Muscle of arm (tissue), 14 donors: ENCODE measurements around the gene NPTX1. TPM values are rescaled to one million over a fixed set of nuclear protein-coding genes. Genes with fewer than 3 reads are reported as not detected.
"Not testable (repeated sequence)": the region's sequence is repeated elsewhere in the genome, so short reads cannot be mapped to it uniquely, and the experiment has no call there.

Source experiments
- DNase-seq: peaks from one replicate; pipeline ENCODE4 v3.0.0-alpha.2; 2013
- long read RNA-seq, 11 donors: transcript quantifications; one replicate each; lab custom pipeline, GENCODE V29; 2026
- polyA plus RNA-seq, 12 donors: library from polyadenylated mRNA; unstranded; fragments of 120-200 nt; gene quantifications; one replicate each; pipeline ENCODE4 v1.2.1, GENCODE V29; 2013; ENCODE audit not compliant: insufficient read length in 12 of 12

Gene NPTX1, protein sequence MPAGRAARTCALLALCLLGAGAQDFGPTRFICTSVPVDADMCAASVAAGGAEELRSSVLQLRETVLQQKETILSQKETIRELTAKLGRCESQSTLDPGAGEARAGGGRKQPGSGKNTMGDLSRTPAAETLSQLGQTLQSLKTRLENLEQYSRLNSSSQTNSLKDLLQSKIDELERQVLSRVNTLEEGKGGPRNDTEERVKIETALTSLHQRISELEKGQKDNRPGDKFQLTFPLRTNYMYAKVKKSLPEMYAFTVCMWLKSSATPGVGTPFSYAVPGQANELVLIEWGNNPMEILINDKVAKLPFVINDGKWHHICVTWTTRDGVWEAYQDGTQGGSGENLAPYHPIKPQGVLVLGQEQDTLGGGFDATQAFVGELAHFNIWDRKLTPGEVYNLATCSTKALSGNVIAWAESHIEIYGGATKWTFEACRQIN
- polyA plus RNA-seq = under 1 TPM in 10 of 12 donors, not detected in 2; 0.13 to 0.83 (median 0.22) TPM
- long read RNA-seq, donor 1 = 0 reads
- long read RNA-seq, donor 2 = 0 reads
- long read RNA-seq, donor 3 = 0 reads
- long read RNA-seq, donor 4 = 0 reads
- long read RNA-seq, donor 5 = 0 reads
- long read RNA-seq, donor 6 = 0 reads
- long read RNA-seq, donor 7 = 0 reads
- long read RNA-seq, donor 8 = 0 reads
- long read RNA-seq, donor 9 = 0 reads
- long read RNA-seq, donor 10 = 0 reads
- long read RNA-seq, donor 11 = 0 reads

DNA sequence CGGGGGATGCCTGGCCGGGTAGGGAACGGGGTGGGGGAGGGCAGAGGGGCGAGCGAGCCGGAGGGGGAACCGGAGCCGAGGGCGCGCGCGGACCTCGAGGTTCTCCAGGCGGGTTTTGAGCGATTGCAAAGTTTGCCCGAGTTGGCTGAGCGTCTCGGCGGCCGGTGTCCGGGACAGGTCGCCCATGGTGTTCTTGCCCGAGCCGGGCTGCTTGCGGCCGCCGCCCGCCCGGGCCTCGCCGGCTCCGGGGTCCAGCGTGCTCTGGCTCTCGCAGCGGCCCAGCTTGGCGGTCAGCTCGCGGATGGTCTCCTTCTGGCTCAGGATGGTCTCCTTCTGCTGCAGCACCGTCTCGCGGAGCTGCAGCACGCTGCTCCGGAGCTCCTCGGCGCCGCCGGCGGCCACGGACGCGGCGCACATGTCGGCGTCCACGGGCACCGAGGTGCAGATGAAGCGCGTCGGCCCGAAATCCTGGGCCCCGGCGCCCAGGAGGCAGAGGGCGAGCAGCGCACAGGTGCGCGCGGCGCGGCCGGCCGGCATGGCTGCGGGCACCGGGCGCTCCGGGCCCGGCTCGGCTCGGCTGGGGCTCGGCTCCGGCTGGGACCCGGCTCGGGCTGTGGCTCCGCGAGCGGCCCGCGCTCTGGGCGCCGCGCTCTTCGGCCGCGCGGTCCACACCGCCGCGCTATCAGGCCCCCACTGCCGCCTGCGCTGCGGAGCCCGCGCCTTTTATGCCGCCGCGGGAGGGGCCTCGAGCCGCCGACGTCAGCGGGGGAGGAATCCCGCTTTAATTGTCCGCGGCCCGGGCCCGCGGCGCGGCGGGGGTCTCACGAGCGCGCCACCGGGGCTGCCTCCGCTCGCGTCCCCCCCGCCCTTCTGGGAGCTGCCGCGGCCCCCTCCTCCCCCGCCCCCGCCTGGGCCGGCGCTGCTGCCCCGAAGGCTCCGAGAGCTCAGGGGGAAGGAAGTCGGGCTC, at the start of gene NPTX1:
TSS of gene NPTX1 (minus strand) at position 698 of the 967 bp plus-strand sequence. CDS start at position 537, 161 bp downstream.
- DNase-seq = no peak

DNA sequence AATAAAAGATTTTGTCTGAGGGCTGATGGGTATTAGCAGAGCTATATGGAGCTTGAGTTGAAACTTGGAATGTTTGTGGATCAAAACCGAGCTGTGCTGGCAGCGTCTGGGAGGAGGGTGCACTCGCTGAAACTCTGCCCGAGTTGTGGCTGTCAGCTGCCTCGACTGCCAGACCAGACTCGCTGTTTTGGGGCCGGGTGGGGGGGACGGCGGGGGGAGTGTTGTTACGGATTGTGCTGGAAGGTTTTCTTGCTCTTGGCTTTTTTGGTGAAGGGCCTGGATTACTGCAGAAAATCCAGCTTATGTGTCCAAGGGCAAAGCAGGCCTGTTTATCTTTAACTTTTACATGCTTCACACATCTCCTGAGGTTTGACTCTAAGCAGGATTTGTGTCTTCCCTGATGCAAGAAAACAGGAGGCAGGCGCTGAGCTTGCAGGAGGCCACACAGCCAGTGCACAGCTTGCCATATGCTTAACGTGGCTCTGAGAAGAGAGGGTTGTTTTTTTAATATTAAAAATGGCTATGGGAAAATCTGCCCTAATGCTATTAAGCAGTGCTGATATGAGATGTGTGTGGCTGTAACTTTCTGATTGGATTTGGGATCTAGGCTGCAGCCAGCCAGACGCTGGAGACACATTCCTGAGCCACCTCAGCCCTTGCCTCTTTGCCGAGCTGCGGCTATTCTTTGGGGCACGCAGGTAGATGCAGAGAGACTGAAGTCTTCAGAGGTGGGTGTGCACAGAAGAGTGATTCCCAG, 47.7 kb upstream of the NPTX1 start:
- DNase-seq = no peak

DNA sequence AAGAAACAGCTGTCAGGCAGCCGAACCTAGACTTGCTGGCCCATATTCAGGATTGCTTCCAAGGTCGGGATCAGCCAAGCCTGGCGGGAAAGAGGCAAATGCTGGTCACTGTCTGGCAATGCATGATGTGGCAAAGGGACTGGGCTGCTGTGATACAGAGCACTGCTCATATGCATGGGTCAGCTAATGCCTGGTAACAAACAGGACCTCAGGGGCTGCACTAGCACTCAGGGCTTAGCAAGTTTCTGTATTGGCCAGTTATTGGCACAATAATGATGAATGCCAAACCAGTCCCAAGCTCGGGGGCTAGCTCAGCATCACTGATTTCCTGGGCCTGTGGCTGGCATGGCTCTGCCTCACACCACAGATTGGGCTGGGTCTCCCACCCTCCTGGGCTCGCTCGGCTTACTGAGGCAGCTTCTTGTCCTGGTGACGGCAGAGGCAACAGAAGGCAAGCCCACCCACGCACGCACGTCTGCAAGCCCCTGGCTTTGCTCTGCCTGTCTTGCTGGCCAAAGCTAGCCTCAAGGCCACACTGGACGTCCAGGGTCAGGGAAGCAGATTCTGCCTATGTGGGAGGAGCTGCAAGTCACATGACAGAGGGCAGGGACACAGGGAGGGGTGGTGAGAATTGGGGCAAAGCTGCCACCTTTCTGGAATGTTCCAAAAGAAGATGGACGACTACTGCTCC, 46.8 kb upstream of the NPTX1 start:
- no peak for DNase-seq

DNA sequence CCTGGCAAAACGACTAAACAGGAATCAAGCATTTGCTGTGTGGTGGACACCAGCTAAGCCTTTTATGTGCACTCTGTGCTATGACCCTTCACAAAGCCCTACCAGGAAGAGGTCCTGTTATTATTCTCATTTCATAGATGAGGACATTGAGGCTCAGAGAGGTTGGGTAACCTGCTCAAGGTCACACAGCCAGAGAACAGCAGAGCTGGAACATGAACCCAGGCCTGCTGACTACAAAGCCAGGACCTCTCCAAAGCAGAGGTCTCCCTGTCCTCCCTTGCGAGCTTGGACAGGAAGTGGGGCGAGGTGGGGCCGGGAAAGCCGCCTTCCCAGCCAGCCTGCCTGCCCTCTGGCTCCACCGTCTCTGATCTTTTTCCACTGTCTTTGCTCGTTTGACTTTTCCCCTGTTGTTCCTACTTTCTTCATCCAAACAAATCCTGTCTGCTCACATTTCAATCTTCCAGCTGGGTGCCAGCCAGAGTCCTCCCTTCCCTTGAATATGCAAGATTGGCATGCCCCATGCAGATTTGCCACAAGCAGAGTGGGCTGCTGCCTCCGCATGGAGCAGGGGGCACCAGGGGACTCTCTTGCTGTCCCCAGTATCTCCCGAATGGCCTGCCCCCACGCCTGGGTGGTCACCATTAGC, 44.5 kb upstream of the NPTX1 start:
- DNase-seq = no peak

DNA sequence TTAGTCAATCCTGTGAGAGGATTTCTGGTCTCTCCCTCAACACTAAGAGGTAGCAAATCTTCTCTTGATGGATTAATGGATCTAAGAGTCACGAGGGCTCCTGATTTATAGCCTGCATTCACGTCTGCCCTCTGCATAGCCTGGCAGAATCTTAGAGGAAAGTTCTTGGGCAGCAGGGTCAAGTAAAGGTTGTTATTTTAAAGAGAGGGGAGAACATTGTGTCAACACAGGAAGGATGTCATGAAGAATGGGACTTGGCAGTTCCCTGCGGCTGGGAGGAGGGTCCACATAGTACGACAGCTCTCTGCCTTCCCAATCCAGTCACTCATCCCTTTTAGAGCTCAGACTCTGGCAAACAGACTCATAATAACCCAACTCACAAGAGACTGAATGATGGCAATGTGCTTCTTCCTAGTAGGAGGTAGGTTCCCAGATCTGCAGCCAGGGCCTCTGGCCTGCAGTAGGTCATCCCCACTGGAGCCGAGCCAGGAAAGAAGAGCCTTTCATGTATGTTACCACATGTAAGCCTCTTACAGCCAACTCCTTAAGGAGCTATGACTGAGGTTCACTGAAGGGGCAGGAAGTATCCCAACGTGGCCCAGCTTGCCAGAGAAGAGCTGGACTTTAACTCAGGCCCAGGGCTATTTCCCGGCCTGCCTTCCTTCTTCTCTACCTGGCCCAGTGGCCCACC, 42.8 kb upstream of the NPTX1 start:
- DNase-seq = no peak

DNA sequence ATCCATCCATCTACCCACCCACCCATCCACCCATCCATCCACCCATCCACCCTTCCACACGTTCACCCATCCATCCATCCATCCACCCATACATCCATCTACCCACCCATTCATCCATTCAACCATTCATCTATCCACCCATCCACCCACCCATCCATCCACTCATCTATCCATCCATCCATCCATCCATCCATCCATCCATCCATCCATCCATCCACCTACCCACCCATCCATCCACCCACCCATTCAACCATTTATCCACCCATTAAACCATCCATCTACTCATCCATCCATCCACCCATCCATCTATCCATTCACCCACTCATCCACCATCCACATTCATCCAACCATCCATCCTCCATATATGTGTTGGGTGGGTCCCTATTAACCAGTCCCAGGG, 42.0 kb upstream of the NPTX1 start:
- no peak for DNase-seq

DNA sequence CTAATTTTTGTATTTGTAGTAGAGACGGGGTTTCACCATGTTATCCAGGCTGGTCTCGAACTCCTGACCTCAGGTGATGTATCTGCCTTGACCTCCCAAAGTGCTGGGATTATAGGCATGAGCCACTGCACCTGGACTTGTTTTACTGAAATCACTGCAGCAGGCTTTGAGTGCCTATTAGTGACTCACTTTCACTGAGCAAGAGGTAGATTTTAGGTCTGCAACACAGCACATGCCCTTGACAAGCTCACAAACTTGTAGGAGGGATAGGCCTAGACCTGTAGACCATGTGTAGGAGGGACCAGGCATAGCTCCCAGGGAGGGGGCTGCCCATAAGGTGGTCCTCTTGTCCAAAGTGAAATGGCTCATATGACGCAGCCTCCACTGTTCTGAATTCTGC, 41.2 kb upstream of the NPTX1 start:
- DNase-seq = no peak

DNA sequence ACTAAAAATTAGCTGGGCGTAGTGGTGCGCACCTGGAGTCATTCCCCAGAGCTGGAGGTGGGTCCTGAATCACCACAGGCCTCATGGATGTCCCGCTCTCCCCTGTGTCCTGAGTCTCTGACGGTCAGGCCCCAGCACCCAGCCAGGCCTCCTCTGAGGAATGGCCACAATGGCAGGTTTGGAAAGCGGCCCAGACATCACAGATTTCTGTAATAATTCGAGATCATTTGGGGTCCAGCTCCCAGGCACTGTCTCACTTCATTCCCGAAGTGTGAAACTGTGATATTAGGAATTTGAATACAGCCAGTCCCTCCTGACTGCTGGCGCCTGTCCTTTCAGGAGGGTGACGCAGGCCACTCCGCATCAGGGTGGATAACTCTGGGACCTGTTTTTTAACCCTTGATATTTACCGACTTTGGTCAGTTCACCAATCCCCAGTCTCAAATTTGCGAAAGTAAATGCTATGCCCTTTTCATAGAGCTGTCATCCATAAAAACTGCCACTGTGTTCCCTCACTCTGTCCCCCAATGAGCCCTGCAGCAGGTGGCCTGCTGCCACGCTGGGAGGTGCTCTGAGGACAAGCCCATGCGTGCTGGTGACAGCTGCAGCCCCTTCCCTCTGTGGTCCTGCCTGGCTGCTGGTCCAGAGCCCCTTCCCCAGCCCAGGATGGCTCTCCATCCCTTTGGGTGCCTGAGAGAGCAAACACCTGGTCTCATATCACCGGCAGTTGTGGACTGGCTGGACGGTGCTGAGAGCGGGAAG, 39.9 kb upstream of the NPTX1 start:
- DNase-seq = no peak

DNA sequence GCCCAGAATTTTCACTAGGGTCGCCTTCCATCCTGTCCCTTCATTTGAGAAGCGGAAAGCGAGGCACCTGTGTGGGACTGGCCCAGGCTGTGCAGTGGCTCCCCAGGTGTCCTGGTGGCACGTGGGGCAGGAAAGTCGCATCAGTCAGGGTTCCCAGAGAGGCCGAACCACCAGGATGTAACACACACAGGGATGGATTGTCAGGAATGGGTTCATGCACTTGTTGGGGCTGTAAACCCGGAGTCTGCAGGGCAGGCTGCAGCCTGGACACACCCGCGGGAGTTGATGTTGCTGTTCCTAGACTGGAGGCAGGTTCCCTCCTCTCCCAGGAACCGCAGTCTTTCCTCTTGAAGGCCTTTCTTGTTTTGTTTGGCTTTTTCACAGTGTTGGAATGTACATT, 37.5 kb upstream of the NPTX1 start:
- DNase-seq = no peak

DNA sequence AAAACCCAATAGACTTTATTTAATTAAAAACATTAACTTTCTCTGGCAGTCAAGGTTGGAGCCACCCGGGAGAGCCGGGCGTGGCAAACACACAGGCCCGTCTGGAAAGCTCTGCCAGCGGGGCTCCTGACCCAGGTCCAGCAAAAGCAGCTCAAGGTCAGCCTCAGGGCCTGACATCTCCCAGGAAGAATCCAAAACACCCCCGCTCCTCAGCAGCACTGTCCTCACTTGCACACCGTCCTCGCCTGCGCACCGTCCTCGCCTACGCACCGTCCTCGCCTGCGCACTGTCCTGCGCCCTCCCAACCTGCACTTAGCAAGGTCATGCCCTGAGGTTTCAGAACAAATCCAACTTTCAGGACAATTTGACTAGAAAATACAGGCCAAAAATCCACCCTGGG, 36.8 kb upstream of the NPTX1 start:
- no peak for DNase-seq

DNA sequence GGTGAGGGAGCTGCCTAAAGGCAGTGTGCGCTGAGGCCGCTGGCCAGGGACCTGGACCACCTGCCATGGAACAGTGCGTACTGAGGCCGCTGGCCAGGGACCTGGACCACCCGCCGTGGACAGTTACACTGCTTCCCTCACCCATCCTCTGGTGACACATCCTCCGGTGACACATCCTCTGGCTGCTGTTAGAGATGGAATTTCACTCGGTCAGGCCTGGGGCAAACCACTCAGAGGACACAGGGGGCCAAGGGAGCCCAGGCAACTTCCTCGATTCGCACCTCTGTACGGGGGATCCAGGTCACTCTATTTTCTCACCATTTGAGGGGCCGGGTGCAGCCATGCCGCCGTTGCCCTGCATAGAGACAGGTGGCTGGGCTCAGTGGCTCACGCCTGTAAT, 35.8 kb upstream of the NPTX1 start:
- DNase-seq = no peak

DNA sequence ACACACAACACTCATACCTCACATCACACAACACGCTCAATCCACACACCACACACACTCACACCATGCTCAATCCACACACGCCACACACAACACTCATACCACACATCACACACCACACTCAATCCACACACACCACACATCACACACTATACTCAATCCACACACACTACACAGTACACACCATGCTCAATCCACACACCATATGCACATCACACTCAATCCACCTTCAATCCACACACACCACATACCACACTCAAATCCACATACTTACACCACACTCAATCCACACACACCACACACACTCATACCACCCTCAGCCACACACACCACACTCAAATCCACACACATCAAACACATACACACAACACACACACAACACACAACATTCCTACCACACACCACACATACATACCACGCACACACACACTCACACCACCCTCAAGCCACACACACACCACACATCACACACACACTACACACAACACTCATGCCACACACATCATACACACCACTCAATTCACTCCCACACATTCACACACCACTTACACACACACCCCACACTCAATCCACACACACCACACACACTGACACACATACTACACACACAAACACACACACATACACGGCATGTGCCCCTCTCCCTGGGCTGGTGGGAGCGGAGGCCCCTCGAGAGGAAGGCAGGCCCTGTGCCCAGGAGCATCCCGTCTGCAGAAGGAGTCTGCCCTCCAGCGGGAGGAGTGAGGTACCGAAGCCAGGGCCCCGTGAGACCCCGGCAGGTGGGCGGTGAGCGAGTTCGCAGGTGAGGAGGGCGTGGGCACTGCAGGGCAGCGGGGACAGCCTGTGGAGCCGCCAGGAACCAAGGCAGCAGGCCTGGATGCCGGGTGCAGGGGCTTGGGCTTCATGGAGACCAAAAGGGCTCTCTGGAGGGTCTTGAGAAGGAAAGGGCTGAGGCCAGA, 35.1 kb upstream of the NPTX1 start:
- DNase-seq = no peak

DNA sequence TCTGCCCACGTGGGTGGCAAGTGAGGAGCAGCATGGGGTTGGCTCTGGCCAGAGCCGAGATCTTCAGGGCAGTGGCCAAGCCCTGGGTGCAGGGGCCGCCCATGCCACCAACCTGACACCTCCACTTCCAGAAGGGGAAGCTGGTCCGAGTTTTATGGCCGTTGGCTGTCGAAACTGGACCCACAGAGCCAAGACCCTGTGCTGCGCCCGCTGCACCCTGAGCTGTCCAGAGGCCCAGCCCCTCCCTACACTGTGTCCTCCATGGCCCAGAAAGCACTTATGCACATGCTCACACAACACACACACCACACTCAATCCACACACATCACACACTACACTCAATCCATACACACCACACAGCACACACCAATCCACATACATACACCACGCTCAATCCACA, 34.4 kb upstream of the NPTX1 start:
- DNase-seq = no peak

DNA sequence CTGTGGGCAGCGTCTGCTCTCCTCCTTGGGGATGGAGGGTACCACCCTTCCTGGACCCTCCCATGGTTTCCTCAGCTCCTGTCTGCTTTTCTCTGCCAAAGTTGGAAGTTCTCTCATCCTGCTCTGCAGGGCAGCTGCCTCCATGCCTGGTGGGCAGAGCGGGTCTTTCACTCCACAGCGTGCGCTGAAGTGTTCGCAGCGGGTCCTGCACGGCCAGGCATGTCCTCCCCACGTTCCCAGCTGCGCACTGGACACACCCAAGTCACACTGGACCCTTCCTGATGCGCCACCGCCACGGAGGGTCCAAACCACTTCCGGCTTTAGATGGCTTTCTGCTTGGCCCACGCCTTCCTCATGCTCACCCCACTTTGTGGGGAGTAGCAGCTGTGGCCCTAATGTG, 33.7 kb upstream of the NPTX1 start:
- DNase-seq = no peak

DNA sequence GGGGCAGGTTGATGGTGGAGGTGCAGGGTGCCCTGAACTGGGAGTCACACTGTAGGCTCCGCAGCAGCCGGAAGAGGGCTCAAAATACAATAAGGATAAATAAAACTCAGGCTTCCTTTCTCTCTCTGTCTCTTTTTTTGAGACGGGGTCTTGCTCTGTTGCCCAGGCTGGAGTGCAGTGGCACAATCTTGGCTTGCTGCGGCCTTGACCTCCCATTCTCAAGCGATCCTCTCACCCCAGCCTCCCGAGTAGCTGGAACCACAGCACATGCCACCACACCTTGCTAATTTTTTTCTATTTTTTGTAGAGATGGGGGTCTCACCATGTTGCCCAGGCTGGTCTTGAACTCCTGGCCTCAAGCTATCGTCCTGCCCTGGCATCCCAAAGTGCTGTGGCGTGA, 32.9 kb upstream of the NPTX1 start:
- no peak for DNase-seq

DNA sequence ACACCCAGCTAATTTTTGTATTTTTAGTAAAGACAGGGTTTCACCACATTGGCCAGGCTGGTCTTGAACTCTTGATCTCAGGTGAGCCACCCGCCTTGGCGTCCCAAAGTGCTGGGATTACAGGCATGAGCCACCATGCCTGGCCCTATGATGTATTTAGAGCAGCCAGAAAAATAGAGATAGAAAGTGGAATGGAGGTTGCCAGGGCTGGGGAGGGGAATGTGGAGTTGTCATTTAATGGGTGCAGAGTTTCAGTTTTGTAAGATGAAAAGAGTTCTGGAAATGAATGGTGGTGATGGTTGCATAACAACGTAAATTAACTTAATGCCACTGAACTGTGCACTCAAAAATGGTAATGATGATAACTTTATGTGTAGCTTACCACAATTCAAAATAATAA, 31.6 kb upstream of the NPTX1 start:
- no peak for DNase-seq

DNA sequence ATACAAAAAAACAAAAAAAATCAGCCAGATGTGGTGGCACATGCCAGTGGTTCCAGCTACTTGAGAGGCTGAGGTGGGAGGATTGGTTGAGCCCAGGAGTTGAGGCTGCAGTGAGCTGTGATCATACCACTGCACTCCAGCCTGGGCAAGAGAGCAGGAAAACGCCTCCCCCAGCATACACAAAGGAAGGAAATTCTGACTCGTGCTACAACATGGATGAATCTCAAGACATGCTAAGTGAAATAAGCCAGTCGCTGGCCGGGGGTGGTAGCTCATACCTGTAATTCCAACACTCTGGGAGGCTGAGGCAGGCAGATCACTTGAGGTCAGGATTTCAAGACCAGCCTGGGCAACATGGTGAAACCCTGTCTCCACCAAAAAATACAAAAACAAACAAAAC, 30.8 kb upstream of the NPTX1 start:
- DNase-seq = not testable (repeated sequence)
